ENCODE measurements around the gene HINFP. TPM values are rescaled to one million over a fixed set of nuclear protein-coding genes. Genes with fewer than 3 reads are reported as not detected.

The HINFP gene
- total and polyA plus RNA-seq, 9 of the 15 experiments (the other 6 are each of a cell fraction or from before 2014, with no cell fraction given) = 13.8 to 34.1 (median 22.5) TPM

GRCh38 chr11:119087747-119088241 is 33.6 kb upstream of the HINFP start:
- Histone ChIP-seq H2AFZ (ENCODE audit: low read depth, low read length) (no peak overlapping the region), H4K20me1 (replicated peaks; ENCODE audit: control insufficient read depth, insufficient read depth, low read length) (peaks cover 9% of the 10 kb centered on the region), H3K27ac (ENCODE audit: extremely low read depth, low read depth, low read length) (peak overlapping the region; percentile 95), H3K79me2 (ENCODE audit: control insufficient read depth, insufficient read depth, low read length) (peaks cover 77% of the 10 kb centered on the region), H3K4me3 (peak overlapping the region; percentile 94), H3K36me3 (ENCODE audit: control insufficient read depth, insufficient read depth, low read length) (peaks cover 48% of the 10 kb centered on the region), H3K9me1 (ENCODE audit: control insufficient read depth, insufficient read depth, low read length) (no peaks in the 10 kb centered on the region), H3K27me3 (ENCODE audit: control insufficient read depth in 2 of 2, insufficient read depth in 2 of 2, low read length in 2 of 2) (no peaks in the 10 kb centered on the region; a peak in 1 of 5 replicates), H3K9me3 (replicated peaks; ENCODE audit: control insufficient read depth, insufficient read depth, low read depth, low read length) (no peaks in the 10 kb centered on the region), H3K9ac (ENCODE audit: insufficient read depth in 1 of 2, low read depth in 2 of 2, low read length in 2 of 2) (peak overlapping the region; percentile 89 to 94), H3K4me2 (ENCODE audit: insufficient read depth, low read length) (peak overlapping the region; percentile 98), H3K4me1 (replicated peaks in 1 of 2; ENCODE audit: control insufficient read depth in 2 of 2, insufficient read depth in 2 of 2, low read length in 2 of 2) (peaks cover 37 to 66% of the 10 kb centered on the region in 2 experiments)
- in situ Hi-C loops (cut with MboI) = no loop called here
- intact Hi-C loops (cut with micrococcal nuclease) = loop anchor here (5.0 kb wide), 1 partner anchor 70 kb away; the partner anchor contains the start of genes RPS25 and TRAPPC4
- ATAC-seq (peak; percentile 34), DNase-seq (ENCODE audit: extremely low read depth in 1 of 4, low spot score in 3 of 4) (peak; percentile 87 to 96 (median 90)), FAIRE-seq (peak; percentile 89)
- 0% methylated on average over 2 of the region's 2 CpGs for WGBS (ENCODE audit: insufficient coverage, low coverage, missing lambda C conversion rate)
- CTCF ChIA-PET (ENCODE audit: low intra/inter-chr PET ratio) = interaction anchor here (0.7 kb wide), 1 partner anchor 26 kb away, joined by 3 read pairs; no protein-coding TSS in a partner anchor
- POLR2A ChIA-PET = interaction anchor here (0.5 to 5.8 kb wide), 8 partner anchors 8 to 251 kb away, joined by 3 to 50 read pairs (median 6); partner anchors contain the start of genes C2CD2L, DPAGT1 and VPS11
- no TSS peak for BruUV-seq (replicated peaks)
- TF ChIP-seq HINFP (tag; conservative IDR thresholded peaks at IDR 0.05; ENCODE audit: low read depth) (no peak), ELF1 (tag; IDR thresholded peaks at IDR 0.05) (no peak), ILK (tag; IDR thresholded peaks at IDR 0.05; ENCODE audit: borderline replicate concordance, low read depth) (no peak), NR4A1 (CRISPR knock-in tag; IDR thresholded peaks at IDR 0.05) (no peak), NR4A1 (tag; IDR thresholded peaks at IDR 0.05) (peak; percentile 92), TCF15 (CRISPR knock-in tag; IDR thresholded peaks at IDR 0.05) (no peak), THRA (IDR thresholded peaks at IDR 0.05) (no peak), KDM5B (IDR thresholded peaks at IDR 0.05; ENCODE audit: insufficient replicate concordance, low read depth, low read length) (peak; percentile 80), CEBPB (tag; IDR thresholded peaks at IDR 0.05) (peak; percentile 33; the same call in 1 of the 2 replicates), ZNF436 (CRISPR knock-in tag; IDR thresholded peaks at IDR 0.05) (no peak), TAL1 (IDR thresholded peaks at IDR 0.05) (peak; percentile 98), RNF219 (CRISPR knock-in tag; IDR thresholded peaks at IDR 0.05) (no peak), HMG20B (CRISPR knock-in tag; IDR thresholded peaks at IDR 0.05) (no peak), TFE3 (CRISPR knock-in tag; IDR thresholded peaks at IDR 0.05) (no peak), TSC22D4 (tag; IDR thresholded peaks at IDR 0.05) (no peak), PHB (CRISPR knock-in tag; IDR thresholded peaks at IDR 0.05) (no peak)
